IMR-90 (cell line): ENCODE data around the gene MAP7. TPM values are rescaled to one million over a fixed set of nuclear protein-coding genes. Genes with fewer than 3 reads are reported as not detected.

Experiments
- ATAC-seq: fragments of 200-7000 bp; cut with Tn5 transposase; 2 replicates; pipeline ENCODE4 v1.9.1; 2020; ENCODE audit warnings: low read depth, mild to moderate bottlenecking, moderate library complexity
- BruUV-seq: library from RNA; stranded (reverse); fragments of 400-500 nt; replicated peaks from 2 replicates; lab custom pipeline; 2021; lab: Mats Ljungman, UMichigan
- CTCF ChIA-PET: fragments of 300-600 bp; formaldehyde crosslinking; extraction: SDS; loops from one replicate; lab custom pipeline; 2021; ENCODE audit warnings: antibody characterized with exemption; lab: Yijun Ruan, JAX
- POLR2A ChIA-PET: fragments of 300-600 bp; sonication (Branson Sonifier 250); formaldehyde crosslinking; loops from one replicate; lab custom pipeline; 2022; ENCODE audit warnings: antibody characterized with exemption; ENCODE audit not compliant: unreplicated experiment; lab: Charles Lee
- DNase-seq: peaks from one replicate; pipeline ENCODE4 v3.0.0; 2013
- H2AFZ ChIP-seq: replicated peaks from 2 replicates; pipeline ENCODE3; 2013; ENCODE audit warnings: low read length, mild to moderate bottlenecking; ENCODE audit not compliant: poor library complexity
- H2AK5ac ChIP-seq: 2 replicates; pipeline ENCODE4 v1.6.1; 2013; ENCODE audit warnings: low read depth, low read length, inconsistent platforms
- H2AK9ac ChIP-seq: replicated peaks from 2 replicates; pipeline ENCODE3; 2013; ENCODE audit warnings: mild to moderate bottlenecking, low read depth, low read length, moderate library complexity; ENCODE audit not compliant: poor library complexity
- H2BK120ac ChIP-seq: 2 replicates; pipeline ENCODE4 v1.6.1; 2013; ENCODE audit warnings: low read depth, low read length, inconsistent platforms
- H2BK15ac ChIP-seq: 3 replicates; pipeline ENCODE4 v1.6.1; 2013; ENCODE audit warnings: low read depth, low read length, inconsistent platforms
- H2BK20ac ChIP-seq: 2 replicates; pipeline ENCODE4 v1.6.1; 2013; ENCODE audit warnings: low read depth, mild to moderate bottlenecking, inconsistent platforms, low read length, moderate library complexity
- H2BK5ac ChIP-seq: 2 replicates; pipeline ENCODE4 v1.6.1; 2013; ENCODE audit warnings: mild to moderate bottlenecking, low read depth, low read length, inconsistent platforms; ENCODE audit not compliant: poor library complexity, severe bottlenecking
- H3K14ac ChIP-seq: replicated peaks from 2 replicates; pipeline ENCODE4 v1.6.1; 2013; ENCODE audit warnings: low read depth, low read length, inconsistent platforms
- H3K18ac ChIP-seq: 2 replicates; pipeline ENCODE4 v1.6.1; 2013; ENCODE audit warnings: low read depth, low read length, control low read depth
- H3K23ac ChIP-seq: 2 replicates; pipeline ENCODE4 v1.6.1; 2013; ENCODE audit warnings: low read depth, low read length, inconsistent platforms
- H3K27ac ChIP-seq: 2 replicates; pipeline ENCODE4 v1.5.1; 2013; ENCODE audit warnings: mild to moderate bottlenecking, control low read depth, low read length; ENCODE audit not compliant: insufficient read depth
- H3K27me3 ChIP-seq: 2 replicates; pipeline ENCODE4 v1.6.1; 2013; ENCODE audit warnings: low read length; ENCODE audit not compliant: control insufficient read depth, insufficient read depth
- H3K36me3 ChIP-seq: 2 replicates; pipeline ENCODE4 v1.6.1; 2013; ENCODE audit warnings: low read length, mixed read lengths; ENCODE audit not compliant: control insufficient read depth, insufficient read depth
- H3K4ac ChIP-seq: 2 replicates; pipeline ENCODE4 v1.6.1; 2013; ENCODE audit warnings: low read depth, low read length, inconsistent platforms
- H3K4me1 ChIP-seq: 2 replicates; pipeline ENCODE4 v1.6.1; 2013; ENCODE audit warnings: low read length, mixed read lengths; ENCODE audit not compliant: control insufficient read depth, insufficient read depth
- H3K4me2 ChIP-seq: 2 replicates; pipeline ENCODE4 v1.6.1; 2013; ENCODE audit warnings: low read depth, mild to moderate bottlenecking, control low read depth, low read length, moderate library complexity
- H3K4me3 ChIP-seq: 2 replicates; pipeline ENCODE4 v1.5.1; 2013; ENCODE audit warnings: low read depth, mild to moderate bottlenecking, control low read depth, low read length, moderate library complexity; ENCODE audit not compliant: insufficient read depth
- H3K56ac ChIP-seq: 2 replicates; pipeline ENCODE4 v1.6.1; 2013; ENCODE audit warnings: low read length, inconsistent platforms; ENCODE audit not compliant: insufficient read depth; ENCODE audit errors: extremely low read depth
- H3K79me1 ChIP-seq, 2 experiments: 2 replicates each; pipeline ENCODE4 v1.6.1; 2013; ENCODE audit warnings: low read length in 2 of 2, inconsistent platforms in 1 of 2, low read depth in 1 of 2
- H3K9ac ChIP-seq: 2 replicates; pipeline ENCODE4 v1.6.1; 2013; ENCODE audit warnings: low read depth, low read length, control low read depth
- H3K9me1 ChIP-seq: 2 replicates; pipeline ENCODE4 v1.6.1; 2013; ENCODE audit warnings: low read length, inconsistent platforms; ENCODE audit not compliant: insufficient read depth
- H3K9me3 ChIP-seq: 2 replicates; pipeline ENCODE4 v1.6.1; 2013; ENCODE audit warnings: low read length; ENCODE audit not compliant: control insufficient read depth, insufficient read depth
- H4K20me1 ChIP-seq: 2 replicates; pipeline ENCODE4 v1.6.1; 2013; ENCODE audit warnings: low read length, inconsistent platforms; ENCODE audit not compliant: insufficient read depth
- H4K5ac ChIP-seq: 2 replicates; pipeline ENCODE4 v1.6.1; 2013; ENCODE audit warnings: mild to moderate bottlenecking, low read depth, low read length, control low read depth
- H4K8ac ChIP-seq, 2 experiments: 2 replicates each; pipeline ENCODE4 v1.6.1; 2013; ENCODE audit warnings: low read depth in 2 of 2, low read length in 2 of 2, control low read depth in 1 of 2, inconsistent platforms in 1 of 2
- H4K91ac ChIP-seq: 2 replicates; pipeline ENCODE4 v1.6.1; 2013; ENCODE audit warnings: low read depth, low read length, inconsistent platforms; ENCODE audit not compliant: insufficient read depth
- CEBPB ChIP-seq: IDR thresholded peaks from 2 replicates; pipeline ENCODE4 v1.6.1; 2012; ENCODE audit warnings: low read depth, low read length, improper control_type of control experiment
- FOS ChIP-seq: fragments of 150-350 bp; IDR thresholded peaks from 2 replicates; pipeline ENCODE4 v1.6.1; 2016; ENCODE audit warnings: low read depth, low read length
- MXI1 ChIP-seq: IDR thresholded peaks from 2 replicates; pipeline ENCODE4 v1.6.1; 2012; ENCODE audit warnings: low read depth, mild to moderate bottlenecking, low read length, moderate library complexity, borderline replicate concordance
- NFE2L2 ChIP-seq: fragments of 150-350 bp; IDR thresholded peaks from 2 replicates; pipeline ENCODE4 v1.6.1; 2016; ENCODE audit warnings: low read depth, mild to moderate bottlenecking, low read length
- RCOR1 ChIP-seq: IDR thresholded peaks from 2 replicates; pipeline ENCODE4 v1.6.1; 2012; ENCODE audit warnings: mild to moderate bottlenecking, low read length, improper control_type of control experiment; ENCODE audit not compliant: insufficient replicate concordance
- RFX5 ChIP-seq: IDR thresholded peaks from 2 replicates; pipeline ENCODE4 v1.8.0; 2012; ENCODE audit warnings: low read depth, mild to moderate bottlenecking, low read length, moderate library complexity
- SMC3 ChIP-seq: fragments of 150-350 bp; IDR thresholded peaks from 2 replicates; pipeline ENCODE4 v1.6.1; 2016; ENCODE audit warnings: low read depth, mild to moderate bottlenecking, antibody characterized with exemption, low read length, moderate library complexity
- WGBS, 2 experiments: methylation state at CpG; one replicate each; pipeline versions ENCODE4 v1.1.5 to v1.1.7; 2013; ENCODE audit warnings: missing lambda C conversion rate in 2 of 2; ENCODE audit not compliant: insufficient read length in 1 of 2; ENCODE audit errors: extremely low coverage in 2 of 2; 5-methylcytosine and 5-hydroxymethylcytosine counted together
- dilution Hi-C: fragments of 300-500 bp; cut with HindIII; formaldehyde crosslinking; loops from one replicate; pipeline ENCODE4 v1.14.3; 2018; ENCODE audit warnings: low sequenced_read_pairs; ENCODE audit not compliant: unreplicated experiment
- in situ Hi-C: fragments of 300-500 bp; cut with MboI; formaldehyde crosslinking; loops from 3 replicates; pipeline ENCODE4 v1.14.3; 2019; ENCODE audit warnings: low sequenced_read_pairs, inconsistent platforms, mixed read lengths
- intact Hi-C: fragments of 100-400 bp; cut with micrococcal nuclease; formaldehyde crosslinking; loops from 2 replicates; pipeline ENCODE4 v1.10.0; 2022
- polyA plus RNA-seq, 3 experiments: library from polyadenylated mRNA; depleted of rRNA; stranded (reverse); fragments of >200 nt; gene quantifications; 2 replicates each; pipeline ENCODE4 v1.2.3, GENCODE V29; 2012; ENCODE audit warnings: low replicate concordance in 1 of 3
- total RNA-seq: library from RNA; depleted of rRNA; stranded (reverse); fragments of >200 nt; gene quantifications from 2 replicates; pipeline ENCODE4 v1.2.3, GENCODE V29; 2012
- TF ChIP-seq, protein P1 (sequence below): fragments of 150-350 bp; IDR thresholded peaks from 2 replicates; pipeline ENCODE4 v1.6.1; 2016; ENCODE audit warnings: low read depth, mild to moderate bottlenecking, low read length, moderate library complexity, borderline replicate concordance

The MAP7 gene
- total and polyA plus RNA-seq, 2 of the 4 experiments (the other 2 are of a cell fraction), result 0.19 to 0.36 TPM

DNA sequence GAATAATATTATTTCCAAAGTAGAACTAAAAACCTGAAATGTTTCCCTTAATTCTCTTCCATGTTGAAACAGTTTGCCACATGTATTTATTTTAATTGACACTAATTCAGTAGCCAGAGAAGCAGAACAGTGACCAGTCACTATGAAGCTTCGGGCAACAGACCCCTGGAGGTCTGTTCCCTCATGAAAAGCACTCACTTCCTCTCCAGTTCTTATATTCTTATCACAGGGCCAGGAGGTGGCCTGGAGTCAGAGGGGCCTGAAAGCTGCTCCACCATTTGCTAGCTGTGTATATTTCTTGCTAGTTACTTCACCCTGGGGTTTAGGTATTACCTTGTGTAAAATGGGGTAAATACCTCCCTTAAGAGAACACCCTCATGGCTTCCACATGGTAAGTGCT is 49.1 kb downstream of the MAP7 start:
- no peak overlapping the region for H3K56ac ChIP-seq
- H3K9me3 ChIP-seq, result no peaks in the 10 kb centered on the region
- no peak overlapping the region for H3K23ac ChIP-seq
- no peak overlapping the region for H2BK20ac ChIP-seq
- no peak overlapping the region for H3K9ac ChIP-seq
- H3K4ac ChIP-seq, result no peak overlapping the region
- no peak overlapping the region for H3K4me2 ChIP-seq
- H3K27ac ChIP-seq, result no peak overlapping the region
- dilution Hi-C loops, result no loop called here
- no peak overlapping the region for H2AK5ac ChIP-seq
- no peaks in the 10 kb centered on the region for H4K20me1 ChIP-seq
- intact Hi-C loops, result no loop called here
- H2AK9ac ChIP-seq, result no peak overlapping the region
- DNase-seq, result no peak
- no peaks in the 10 kb centered on the region for H3K36me3 ChIP-seq
- H3K27me3 ChIP-seq, result peaks cover 5% of the 10 kb centered on the region
- no peak overlapping the region for H4K5ac ChIP-seq
- no peak overlapping the region for H4K8ac ChIP-seq
- ATAC-seq, result no peak
- H3K4me1 ChIP-seq, result no peaks in the 10 kb centered on the region
- H2BK5ac ChIP-seq, result no peak overlapping the region
- ChIA-PET POLR2A (no interaction called here), CTCF (no interaction called here)
- H2AFZ ChIP-seq, result no peak overlapping the region
- H3K4me3 ChIP-seq, result no peak overlapping the region
- no peaks in the 10 kb centered on the region for H3K79me1 ChIP-seq
- no TSS peak for BruUV-seq
- H3K18ac ChIP-seq, result no peak overlapping the region
- H3K14ac ChIP-seq, result no peak overlapping the region
- no CpG with 5 or more reads among the region's 1 CpG for WGBS, 2 experiments
- in situ Hi-C loops, result no loop called here
- H2BK120ac ChIP-seq, result no peak overlapping the region
- no peak overlapping the region for H4K91ac ChIP-seq
- no peak for TF ChIP-seq RFX5
- no peak for TF ChIP-seq SMC3
- TF ChIP-seq FOS, result no peak
- no peak for TF ChIP-seq RCOR1
- no peak for TF ChIP-seq MXI1
- no peak for TF ChIP-seq CEBPB
- no peak for TF ChIP-seq NFE2L2
- TF ChIP-seq, protein P1, sequence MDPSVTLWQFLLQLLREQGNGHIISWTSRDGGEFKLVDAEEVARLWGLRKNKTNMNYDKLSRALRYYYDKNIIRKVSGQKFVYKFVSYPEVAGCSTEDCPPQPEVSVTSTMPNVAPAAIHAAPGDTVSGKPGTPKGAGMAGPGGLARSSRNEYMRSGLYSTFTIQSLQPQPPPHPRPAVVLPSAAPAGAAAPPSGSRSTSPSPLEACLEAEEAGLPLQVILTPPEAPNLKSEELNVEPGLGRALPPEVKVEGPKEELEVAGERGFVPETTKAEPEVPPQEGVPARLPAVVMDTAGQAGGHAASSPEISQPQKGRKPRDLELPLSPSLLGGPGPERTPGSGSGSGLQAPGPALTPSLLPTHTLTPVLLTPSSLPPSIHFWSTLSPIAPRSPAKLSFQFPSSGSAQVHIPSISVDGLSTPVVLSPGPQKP, result no peak
- H2BK15ac ChIP-seq, result no peak overlapping the region
- no peaks in the 10 kb centered on the region for H3K9me1 ChIP-seq
